GM19452 (cell line): ENCODE results near the gene COX6A1.

Experiments
- ATAC-seq: cut with Tn5 transposase; IDR thresholded peaks from one replicate; pipeline ENCODE4 v1.9.1; 2021; ENCODE audit not compliant: unreplicated experiment

Gene COX6A1

DNA sequence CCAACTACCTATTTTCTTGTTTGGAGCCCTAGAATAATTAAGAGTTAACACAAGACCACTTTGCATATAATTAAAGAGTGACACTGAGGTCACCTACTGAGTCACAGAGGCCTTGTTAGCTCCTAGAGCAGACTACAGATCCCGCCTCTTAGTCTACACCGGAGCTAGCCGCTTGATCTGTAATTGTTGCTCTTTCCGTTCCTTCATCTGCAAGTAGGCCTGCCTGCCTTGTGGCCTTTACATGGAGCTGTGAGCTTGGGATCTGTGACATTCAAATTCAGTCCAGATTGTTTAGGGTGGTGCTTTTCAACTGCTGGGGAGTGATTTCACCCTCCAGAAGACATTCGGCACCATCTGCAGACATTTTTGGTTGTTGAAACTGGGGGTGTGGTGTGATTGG is 52.4 kb downstream of the COX6A1 start:
- no peak for ATAC-seq
